ENCODE results near the gene ZCCHC7.

- TF ChIP-seq EZH2phosphoT487 (IDR thresholded peaks at IDR 0.05; ENCODE audit: insufficient read depth, low read depth), result no peak
- no peak for TF ChIP-seq EZH2 (IDR thresholded peaks at IDR 0.05; ENCODE audit: insufficient read depth, poor library complexity, severe bottlenecking)
Observed at GRCh38 chr9:37290940-37291485, 170.6 kb downstream of the ZCCHC7 start.

All from GM23248 (cell line).